HG03139 (cell line): Measurements from ENCODE around the gene PLD5.

Experiments
- ATAC-seq: cut with Tn5 transposase; IDR thresholded peaks from one replicate; pipeline ENCODE4 v1.9.1; 2021; ENCODE audit not compliant: unreplicated experiment

The PLD5 gene

GRCh38 chr1:242524571-242525359 lies at the start of gene PLD5:
Gene PLD5 (minus strand): TSS chr1:242524697.
- no peak for ATAC-seq

GRCh38 chr1:242569867-242570266 lies 45.4 kb upstream of the PLD5 start:
- ATAC-seq, result no peak

- ATAC-seq, result no peak
Measured at GRCh38 chr1:242568666-242569065, 44.2 kb upstream of the PLD5 start.

GRCh38 chr1:242567596-242567995 lies 43.1 kb upstream of the PLD5 start:
- ATAC-seq, result no peak

GRCh38 chr1:242556759-242557158 lies 32.3 kb upstream of the PLD5 start:
- ATAC-seq, result no peak

- no peak for ATAC-seq
Measured at GRCh38 chr1:242556276-242556675, 31.8 kb upstream of the PLD5 start.

- no peak for ATAC-seq
Measured at GRCh38 chr1:242554577-242554976, 30.1 kb upstream of the PLD5 start.

GRCh38 chr1:242546849-242547729 lies 22.6 kb upstream of the PLD5 start:
- ATAC-seq, result no peak

- ATAC-seq, result no peak
Measured at GRCh38 chr1:242546441-242546840, 21.9 kb upstream of the PLD5 start.

GRCh38 chr1:242544071-242544470 lies 19.6 kb upstream of the PLD5 start:
- ATAC-seq, result no peak

- no peak for ATAC-seq
Measured at GRCh38 chr1:242542271-242542670, 17.8 kb upstream of the PLD5 start.

GRCh38 chr1:242535986-242536385 lies 11.5 kb upstream of the PLD5 start:
- no peak for ATAC-seq

GRCh38 chr1:242534753-242535152 lies 10.3 kb upstream of the PLD5 start:
- ATAC-seq, result no peak

GRCh38 chr1:242530761-242531160 lies 6.3 kb upstream of the PLD5 start:
- ATAC-seq, result no peak

- ATAC-seq, result no peak
Measured at GRCh38 chr1:242525769-242526168, 1.3 kb upstream of the PLD5 start.

- ATAC-seq, result no peak
Measured at GRCh38 chr1:242525360-242525722, 844 bp upstream of the PLD5 start.

GRCh38 chr1:242523719-242524570 lies 552 bp downstream of the PLD5 start:
- no peak for ATAC-seq

GRCh38 chr1:242522996-242523718 lies 1.3 kb downstream of the PLD5 start:
- ATAC-seq, result no peak

GRCh38 chr1:242522304-242522945 lies 2.1 kb downstream of the PLD5 start:
- ATAC-seq, result no peak

- no peak for ATAC-seq
Measured at GRCh38 chr1:242515555-242515954, 8.9 kb downstream of the PLD5 start.
